Fibroblast of skin of scalp (primary cell): ENCODE data around the gene RRP1.
"Not testable (repeated sequence)": the region's sequence is repeated elsewhere in the genome, so short reads cannot be mapped to it uniquely, and the experiment has no call there.

ENCODE experiments used
- DNase-seq: peaks from one replicate; pipeline ENCODE4 v3.0.0-alpha.2; 2013

The RRP1 gene

GRCh38 chr21:43818685-43819084 lies 29.3 kb downstream of the RRP1 start:
- no peak for DNase-seq

GRCh38 chr21:43819511-43820405 lies 30.4 kb downstream of the RRP1 start:
- no peak for DNase-seq

GRCh38 chr21:43820466-43820865 lies 31.1 kb downstream of the RRP1 start:
- DNase-seq: no peak

GRCh38 chr21:43822166-43822565 lies 32.8 kb downstream of the RRP1 start:
- not testable (repeated sequence) for DNase-seq

- DNase-seq: not testable (repeated sequence)
Measured at GRCh38 chr21:43822741-43823140, 33.4 kb downstream of the RRP1 start.

GRCh38 chr21:43824333-43825241 lies 35.2 kb downstream of the RRP1 start:
- peak; percentile 50 for DNase-seq

GRCh38 chr21:43825242-43825935 lies 36.0 kb downstream of the RRP1 start:
- DNase-seq: no peak

- no peak for DNase-seq
Measured at GRCh38 chr21:43825936-43826622, 36.7 kb downstream of the RRP1 start.

GRCh38 chr21:43826623-43826974 lies 37.2 kb downstream of the RRP1 start:
- no peak for DNase-seq

GRCh38 chr21:43827015-43827611 lies 37.7 kb downstream of the RRP1 start:
- DNase-seq: peak; percentile 80

- DNase-seq: no peak
Measured at GRCh38 chr21:43829161-43829560, 39.8 kb downstream of the RRP1 start.

- DNase-seq: no peak
Measured at GRCh38 chr21:43829575-43830119, 40.3 kb downstream of the RRP1 start.

- no peak for DNase-seq
Measured at GRCh38 chr21:43832158-43832550, 42.8 kb downstream of the RRP1 start.

- DNase-seq: no peak
Measured at GRCh38 chr21:43832648-43833047, 43.3 kb downstream of the RRP1 start.

GRCh38 chr21:43834146-43834905 lies 44.9 kb downstream of the RRP1 start:
- DNase-seq: no peak

- DNase-seq: no peak
Measured at GRCh38 chr21:43835050-43835449, 45.7 kb downstream of the RRP1 start.

- no peak for DNase-seq
Measured at GRCh38 chr21:43835861-43836260, 46.5 kb downstream of the RRP1 start.

GRCh38 chr21:43836616-43837015 lies 47.2 kb downstream of the RRP1 start:
- DNase-seq: no peak

- DNase-seq: no peak
Measured at GRCh38 chr21:43840259-43840658, 50.9 kb downstream of the RRP1 start.

- no peak for DNase-seq
Measured at GRCh38 chr21:43842742-43843141, 53.4 kb downstream of the RRP1 start.

GRCh38 chr21:43844906-43845305 lies 55.5 kb downstream of the RRP1 start:
- DNase-seq: not testable (repeated sequence)
